Measurements from ENCODE around the gene CAMSAP3. TPM values are rescaled to one million over a fixed set of nuclear protein-coding genes. Genes with fewer than 3 reads are reported as not detected.

Gene CAMSAP3
- total RNA-seq, 1 donor = not detected

DNA sequence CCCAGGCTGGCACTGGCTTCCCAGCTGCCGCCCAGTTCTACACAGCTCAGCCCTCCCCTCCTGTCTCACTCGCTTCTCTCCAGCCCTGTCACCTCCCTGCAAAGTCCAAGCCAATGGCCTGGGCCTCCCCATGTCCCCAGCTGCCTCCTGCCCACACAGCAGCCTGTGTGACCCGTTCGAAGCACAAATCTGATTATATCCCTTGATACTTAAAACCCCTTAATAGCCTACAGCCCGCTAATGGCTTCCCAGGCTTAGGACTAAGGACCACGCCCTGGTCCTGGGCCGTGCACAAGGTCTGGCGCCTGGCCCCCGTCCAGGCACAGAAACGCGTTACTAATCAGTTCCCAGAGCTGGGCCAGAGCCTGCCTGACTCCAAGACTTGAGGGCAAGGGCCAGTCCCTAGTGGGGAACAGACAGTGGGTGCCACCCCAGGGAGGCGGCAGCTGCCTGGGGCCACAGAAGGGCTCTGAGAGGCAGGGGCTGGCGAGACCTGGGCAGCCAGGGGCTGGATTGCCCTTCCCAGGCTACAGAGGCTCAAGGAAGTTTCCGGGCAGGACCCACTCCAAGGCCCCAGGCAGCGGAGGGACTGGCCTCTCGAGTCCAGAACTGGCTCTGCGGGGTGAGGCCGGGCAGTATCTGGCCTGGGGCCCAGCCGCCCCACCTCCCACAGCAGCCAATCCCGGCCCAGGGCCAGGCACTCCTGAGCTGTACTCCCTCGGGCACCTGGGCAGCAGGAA is 23.3 kb downstream of the CAMSAP3 start:
- DNase-seq (ENCODE audit: low read depth) = peak; percentile 5
- TF ChIP-seq, protein P1, sequence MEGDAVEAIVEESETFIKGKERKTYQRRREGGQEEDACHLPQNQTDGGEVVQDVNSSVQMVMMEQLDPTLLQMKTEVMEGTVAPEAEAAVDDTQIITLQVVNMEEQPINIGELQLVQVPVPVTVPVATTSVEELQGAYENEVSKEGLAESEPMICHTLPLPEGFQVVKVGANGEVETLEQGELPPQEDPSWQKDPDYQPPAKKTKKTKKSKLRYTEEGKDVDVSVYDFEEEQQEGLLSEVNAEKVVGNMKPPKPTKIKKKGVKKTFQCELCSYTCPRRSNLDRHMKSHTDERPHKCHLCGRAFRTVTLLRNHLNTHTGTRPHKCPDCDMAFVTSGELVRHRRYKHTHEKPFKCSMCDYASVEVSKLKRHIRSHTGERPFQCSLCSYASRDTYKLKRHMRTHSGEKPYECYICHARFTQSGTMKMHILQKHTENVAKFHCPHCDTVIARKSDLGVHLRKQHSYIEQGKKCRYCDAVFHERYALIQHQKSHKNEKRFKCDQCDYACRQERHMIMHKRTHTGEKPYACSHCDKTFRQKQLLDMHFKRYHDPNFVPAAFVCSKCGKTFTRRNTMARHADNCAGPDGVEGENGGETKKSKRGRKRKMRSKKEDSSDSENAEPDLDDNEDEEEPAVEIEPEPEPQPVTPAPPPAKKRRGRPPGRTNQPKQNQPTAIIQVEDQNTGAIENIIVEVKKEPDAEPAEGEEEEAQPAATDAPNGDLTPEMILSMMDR (IDR thresholded peaks at IDR 0.05; ENCODE audit: insufficient read depth, low read length) = no peak
- no peak overlapping the region for H3K4me3 ChIP-seq (ENCODE audit: low read depth, low read length)

GRCh38 chr19:7619671-7620441 is 24.2 kb downstream of the CAMSAP3 start:
- no peak for DNase-seq (ENCODE audit: low read depth)
- H3K4me3 ChIP-seq (ENCODE audit: low read depth, low read length) = no peak overlapping the region
- TF ChIP-seq, protein P1 (IDR thresholded peaks at IDR 0.05; ENCODE audit: insufficient read depth, low read length) = no peak

- H3K4me3 ChIP-seq (ENCODE audit: low read depth, low read length) = no peak overlapping the region
- TF ChIP-seq, protein P1 (IDR thresholded peaks at IDR 0.05; ENCODE audit: insufficient read depth, low read length) = no peak
- no peak for DNase-seq (ENCODE audit: low read depth)
Observed at GRCh38 chr19:7620442-7621412, 25.1 kb downstream of the CAMSAP3 start.

DNA sequence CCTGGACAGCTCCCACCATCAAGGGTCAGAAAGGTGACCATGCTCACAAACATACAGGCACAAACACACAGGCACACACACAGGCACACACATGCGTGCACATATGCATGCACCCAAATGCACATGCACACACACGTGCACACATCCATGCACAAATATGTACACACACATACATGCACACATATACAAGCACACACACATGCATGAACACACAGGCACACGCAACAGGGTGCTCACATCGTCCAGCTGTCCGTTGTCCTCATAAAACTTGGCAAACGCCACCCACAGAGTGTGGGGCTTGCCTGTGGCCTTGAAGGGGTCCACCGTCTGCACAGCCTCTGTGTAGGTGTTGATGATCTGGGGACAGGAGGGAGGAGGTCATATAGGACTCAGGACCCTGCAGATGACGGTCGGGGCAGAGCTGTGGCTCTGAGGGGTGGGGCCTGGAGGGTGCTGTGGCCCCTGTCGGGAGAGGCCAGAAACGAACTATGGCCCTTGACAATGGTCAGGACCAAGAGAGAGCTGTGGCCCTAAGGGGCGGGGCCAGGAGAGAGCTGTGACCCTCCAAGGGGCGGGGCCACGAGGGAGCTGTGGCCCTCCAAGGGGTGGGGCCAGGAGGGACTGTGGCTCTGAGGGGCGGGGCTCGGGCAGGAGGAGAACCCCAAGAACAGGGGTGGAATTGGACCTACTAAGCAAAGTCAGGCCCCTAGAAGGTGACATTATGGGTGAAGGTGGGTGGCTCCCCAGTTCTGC is 27.4 kb downstream of the CAMSAP3 start:
- DNase-seq (ENCODE audit: low read depth) = no peak
- TF ChIP-seq, protein P1 (IDR thresholded peaks at IDR 0.05; ENCODE audit: insufficient read depth, low read length) = no peak
- H3K4me3 ChIP-seq (ENCODE audit: low read depth, low read length) = no peak overlapping the region

DNA sequence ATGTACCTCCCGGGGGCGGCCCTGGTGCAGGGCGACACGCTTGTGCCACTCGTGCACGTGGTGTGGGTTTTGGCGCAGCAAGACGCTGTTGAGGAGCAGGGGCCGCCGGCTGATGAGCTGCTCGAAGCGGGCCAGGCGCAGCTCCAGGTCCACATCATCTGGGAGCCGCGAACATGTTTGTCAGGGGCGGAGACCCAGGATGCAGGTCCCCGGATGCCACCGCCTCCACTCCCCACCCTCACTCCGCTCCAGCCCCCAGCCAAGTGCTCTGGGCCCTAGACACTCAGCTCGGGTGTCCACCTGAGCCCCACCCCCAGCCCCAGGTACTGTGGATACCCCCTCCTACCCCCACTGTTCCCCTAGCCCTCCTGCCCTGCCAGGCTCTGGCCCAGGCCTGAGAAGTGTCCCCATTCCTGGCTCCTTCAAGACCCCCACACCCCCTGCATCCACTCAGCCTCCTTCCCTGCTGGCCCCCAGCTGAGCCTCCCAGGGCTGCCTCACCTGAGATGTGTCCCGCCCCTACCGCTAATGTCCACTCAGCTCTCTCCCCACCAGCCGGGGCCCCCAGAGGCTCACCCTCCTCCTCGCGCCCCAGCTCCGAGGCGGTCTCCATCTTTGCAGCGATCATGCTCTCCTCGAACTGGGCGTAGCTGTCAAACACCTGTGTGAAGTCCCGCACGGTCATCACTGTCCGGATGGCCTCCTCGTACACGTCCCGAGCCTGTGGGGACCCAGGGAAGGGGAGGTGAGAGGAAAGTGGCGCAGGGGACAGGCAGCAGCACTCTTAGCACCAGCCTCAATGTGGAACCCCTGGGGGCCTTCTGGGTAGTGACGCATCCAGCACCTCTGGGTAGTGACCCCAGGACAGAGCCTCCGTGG is 28.3 kb downstream of the CAMSAP3 start:
- TF ChIP-seq, protein P1 (IDR thresholded peaks at IDR 0.05; ENCODE audit: insufficient read depth, low read length) = no peak
- no peak for DNase-seq (ENCODE audit: low read depth)
- H3K4me3 ChIP-seq (ENCODE audit: low read depth, low read length) = no peak overlapping the region

Measured in fibroblast of the aortic adventitia (primary cell).